Activated naive CD4-positive, alpha-beta T cell treated with Interleukin-2 at 50 U/mL for 16 hours (primary cell): ENCODE data around the gene CREB3L4.
"Not testable (repeated sequence)": the region's sequence is repeated elsewhere in the genome, so short reads cannot be mapped to it uniquely, and the experiment has no call there.

Experiments
- DNase-seq: peaks from one replicate; pipeline ENCODE4 v3.0.0-alpha.2; 2020

Gene CREB3L4

GRCh38 chr1:153960206-153960605, 7.5 kb upstream of the CREB3L4 start:
- no peak for DNase-seq

GRCh38 chr1:153961421-153961820, 6.3 kb upstream of the CREB3L4 start:
- DNase-seq, result no peak

GRCh38 chr1:153962088-153963029, 5.3 kb upstream of the CREB3L4 start:
- no peak for DNase-seq

- DNase-seq, result peak; percentile 94
Observed at GRCh38 chr1:153963030-153963849, 4.5 kb upstream of the CREB3L4 start, which contains the start of gene SLC39A1. Gene SLC39A1, minus strand, starts transcription at chr1:153963537. Its CDS starts 822 bp downstream, at chr1:153962715.

GRCh38 chr1:153963850-153964331, 3.8 kb upstream of the CREB3L4 start:
- no peak for DNase-seq

- no peak for DNase-seq
Observed at GRCh38 chr1:153968000-153968363, 280 bp downstream of the CREB3L4 start.

GRCh38 chr1:153968408-153968807, 706 bp downstream of the CREB3L4 start:
- no peak for DNase-seq

- DNase-seq, result no peak
Observed at GRCh38 chr1:153968972-153969371, 1.3 kb downstream of the CREB3L4 start.

- DNase-seq, result no peak
Observed at GRCh38 chr1:153970346-153970745, 2.6 kb downstream of the CREB3L4 start.

GRCh38 chr1:153973071-153973470, 5.4 kb downstream of the CREB3L4 start:
- no peak for DNase-seq

GRCh38 chr1:153973525-153973924, 5.8 kb downstream of the CREB3L4 start:
- no peak for DNase-seq

- no peak for DNase-seq
Observed at GRCh38 chr1:153976819-153977249, 9.1 kb downstream of the CREB3L4 start.

- peak; percentile 86 for DNase-seq
Observed at GRCh38 chr1:153977250-153978240, 9.8 kb downstream of the CREB3L4 start, which contains the start of gene JTB. Gene JTB, minus strand, starts transcription at chr1:153977674. Its CDS starts 422 bp downstream, at chr1:153977252.

GRCh38 chr1:153978274-153978909, 10.7 kb downstream of the CREB3L4 start:
- no peak for DNase-seq

GRCh38 chr1:153979091-153979490, 11.4 kb downstream of the CREB3L4 start:
- DNase-seq, result not testable (repeated sequence)

- DNase-seq, result not testable (repeated sequence)
Observed at GRCh38 chr1:153981735-153982134, 14.0 kb downstream of the CREB3L4 start.

GRCh38 chr1:153984123-153984894, 16.6 kb downstream of the CREB3L4 start:
- no peak for DNase-seq

GRCh38 chr1:153985341-153985912, 17.7 kb downstream of the CREB3L4 start:
- peak; percentile 39 for DNase-seq

- DNase-seq, result no peak
Observed at GRCh38 chr1:153985941-153986761, 18.4 kb downstream of the CREB3L4 start, which contains the start of gene RAB13. Gene RAB13, minus strand, starts transcription at chr1:153986339. Its CDS starts 103 bp downstream, at chr1:153986236.
